Measurements from ENCODE around the gene SRPK3.

- no peak for TF ChIP-seq POLR2A (IDR thresholded peaks at IDR 0.05)
- TF ChIP-seq, protein P1, sequence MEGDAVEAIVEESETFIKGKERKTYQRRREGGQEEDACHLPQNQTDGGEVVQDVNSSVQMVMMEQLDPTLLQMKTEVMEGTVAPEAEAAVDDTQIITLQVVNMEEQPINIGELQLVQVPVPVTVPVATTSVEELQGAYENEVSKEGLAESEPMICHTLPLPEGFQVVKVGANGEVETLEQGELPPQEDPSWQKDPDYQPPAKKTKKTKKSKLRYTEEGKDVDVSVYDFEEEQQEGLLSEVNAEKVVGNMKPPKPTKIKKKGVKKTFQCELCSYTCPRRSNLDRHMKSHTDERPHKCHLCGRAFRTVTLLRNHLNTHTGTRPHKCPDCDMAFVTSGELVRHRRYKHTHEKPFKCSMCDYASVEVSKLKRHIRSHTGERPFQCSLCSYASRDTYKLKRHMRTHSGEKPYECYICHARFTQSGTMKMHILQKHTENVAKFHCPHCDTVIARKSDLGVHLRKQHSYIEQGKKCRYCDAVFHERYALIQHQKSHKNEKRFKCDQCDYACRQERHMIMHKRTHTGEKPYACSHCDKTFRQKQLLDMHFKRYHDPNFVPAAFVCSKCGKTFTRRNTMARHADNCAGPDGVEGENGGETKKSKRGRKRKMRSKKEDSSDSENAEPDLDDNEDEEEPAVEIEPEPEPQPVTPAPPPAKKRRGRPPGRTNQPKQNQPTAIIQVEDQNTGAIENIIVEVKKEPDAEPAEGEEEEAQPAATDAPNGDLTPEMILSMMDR (IDR thresholded peaks at IDR 0.05) = no peak
Measured at GRCh38 chrX:153812220-153812619, 31.4 kb downstream of the SRPK3 start.

Measured in upper lobe of left lung (tissue), 4 donors.